ENCODE results near the gene TNFAIP1. TPM values are rescaled to one million over a fixed set of nuclear protein-coding genes. Genes with fewer than 3 reads are reported as not detected.

TNFAIP1 gene
- total RNA-seq, 1 experiment from 2014 or later, result 27.5 TPM

DNA sequence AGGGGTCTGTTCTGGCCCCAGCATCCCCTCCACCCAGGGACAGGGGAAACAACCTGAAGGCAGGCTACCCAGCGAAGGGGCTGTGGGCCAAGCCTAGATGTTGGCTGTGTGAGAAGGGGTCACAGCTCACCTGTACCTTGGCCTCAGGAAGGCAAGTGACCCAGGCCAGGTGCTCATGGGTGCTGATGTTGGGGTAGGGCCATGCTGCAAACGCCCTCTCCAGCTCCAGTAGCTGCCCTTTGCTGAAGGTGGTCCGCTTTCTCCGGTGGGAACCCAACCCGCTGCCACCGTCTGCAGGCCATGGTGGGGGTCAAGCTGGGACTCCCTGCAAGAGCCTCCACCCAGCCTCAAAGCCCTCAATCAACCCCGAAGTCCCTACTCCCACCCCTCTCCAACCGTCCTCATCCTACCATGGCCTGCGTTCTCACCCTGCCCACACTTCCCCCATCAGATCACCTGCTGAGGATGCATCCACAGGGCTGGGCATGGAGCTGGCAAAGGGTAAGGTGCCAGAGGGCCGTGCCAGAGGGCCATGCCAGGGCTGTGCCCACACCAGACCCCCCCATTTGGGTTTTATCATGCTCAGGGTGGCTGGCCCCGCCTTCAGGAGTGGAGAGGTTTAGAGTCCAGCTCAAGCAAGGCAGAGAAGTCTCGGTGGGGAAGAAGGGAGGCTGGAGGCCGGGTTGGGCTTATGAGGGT is 29.3 kb downstream of the TNFAIP1 start, which contains the start of gene SEBOX:
Gene SEBOX, minus strand, starts transcription at position 535 of the 699 bp plus-strand sequence. Its CDS starts 48 bp downstream, at position 487.
- H3K27ac ChIP-seq (ENCODE audit: low read length), result no peak within 1 kb of the TSS
- H3K4me1 ChIP-seq (ENCODE audit: insufficient read depth, low read length), result no peaks in the 10 kb centered on the region
- intact Hi-C loops (cut with micrococcal nuclease), result no loop called here
- no peaks in the 10 kb centered on the region for H3K79me2 ChIP-seq (ENCODE audit: low read length)
- H4K20me1 ChIP-seq (ENCODE audit: low read length), result no peaks in the 10 kb centered on the region
- no peak for TF ChIP-seq EZH2 (IDR thresholded peaks at IDR 0.05; ENCODE audit: low read length, unreplicated experiment)
- no peak within 1 kb of the TSS for H3K4me3 ChIP-seq (ENCODE audit: low read length)
- no peaks in the 10 kb centered on the region for H3K9me3 ChIP-seq (ENCODE audit: low read length)
- CTCF ChIA-PET, result no interaction called here
- H3K36me3 ChIP-seq (ENCODE audit: low read depth, low read length), result peaks cover 11% of the 10 kb centered on the region; the same call in 1 of the 2 replicates
- no peaks in the 10 kb centered on the region for H3K9me2 ChIP-seq (replicated peaks; ENCODE audit: low read length)
- no peak within 1 kb of the TSS for H3K9ac ChIP-seq (ENCODE audit: low read length)
- no peaks in the 10 kb centered on the region for H3F3A ChIP-seq (ENCODE audit: low read length, unreplicated experiment)
- H3K4me2 ChIP-seq (ENCODE audit: low read length), result no peak within 1 kb of the TSS
- DNase-seq (no peak), ATAC-seq (no peak)
- H3K27me3 ChIP-seq (ENCODE audit: low read length), result no peaks in the 10 kb centered on the region
- POLR2A ChIA-PET (ENCODE audit: unreplicated experiment), result no interaction called here
- no TSS peak for BruUV-seq (replicated peaks)
- H2AFZ ChIP-seq (ENCODE audit: low read length), result no peak within 1 kb of the TSS

DNA sequence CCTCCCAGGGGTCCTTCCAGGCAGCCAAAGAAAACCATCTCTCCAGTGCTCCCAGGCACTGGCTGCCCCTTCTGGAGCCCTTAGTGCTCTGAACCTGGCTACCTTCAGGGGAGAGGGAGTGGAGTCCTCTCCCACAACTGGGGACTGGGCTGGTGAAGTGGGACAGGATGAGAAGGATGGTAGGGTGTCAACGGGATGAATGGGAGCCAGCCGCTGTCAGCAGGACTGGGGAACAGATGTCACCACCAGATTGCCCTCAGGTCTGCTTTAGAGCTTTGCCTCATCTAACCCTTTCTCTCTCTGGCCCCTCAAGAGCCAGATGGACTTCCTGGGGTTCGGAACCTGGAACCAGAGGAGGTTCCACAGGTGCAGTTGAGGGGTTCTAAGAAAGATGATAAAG is 29.9 kb downstream of the TNFAIP1 start:
- Histone ChIP-seq H3K36me3 (ENCODE audit: low read depth, low read length) (peaks cover 5% of the 10 kb centered on the region; the same call in 1 of the 2 replicates), H3K79me2 (ENCODE audit: low read length) (no peaks in the 10 kb centered on the region), H2AFZ (ENCODE audit: low read length) (no peak overlapping the region), H3K4me1 (ENCODE audit: insufficient read depth, low read length) (no peaks in the 10 kb centered on the region), H3K27me3 (ENCODE audit: low read length) (no peaks in the 10 kb centered on the region), H3F3A (ENCODE audit: low read length, unreplicated experiment) (no peaks in the 10 kb centered on the region), H3K27ac (ENCODE audit: low read length) (no peak overlapping the region), H3K9ac (ENCODE audit: low read length) (no peak overlapping the region), H4K20me1 (ENCODE audit: low read length) (no peaks in the 10 kb centered on the region), H3K9me3 (ENCODE audit: low read length) (no peaks in the 10 kb centered on the region), H3K9me2 (replicated peaks; ENCODE audit: low read length) (no peaks in the 10 kb centered on the region), H3K4me2 (ENCODE audit: low read length) (no peak overlapping the region), H3K4me3 (ENCODE audit: low read length) (no peak overlapping the region)
- no peak for ATAC-seq
- no TSS peak for BruUV-seq (replicated peaks)
- ChIA-PET POLR2A (ENCODE audit: unreplicated experiment) (no interaction called here), CTCF (interaction anchor here (0.5 kb wide), 1 partner anchor 67 kb away, joined by 8 read pairs; no protein-coding TSS in a partner anchor)
- intact Hi-C loops (cut with micrococcal nuclease), result no loop called here
- no peak for DNase-seq
- TF ChIP-seq EZH2phosphoT487 (IDR thresholded peaks at IDR 0.05; ENCODE audit: borderline replicate concordance, low read length), result no peak
- TF ChIP-seq, protein P1, sequence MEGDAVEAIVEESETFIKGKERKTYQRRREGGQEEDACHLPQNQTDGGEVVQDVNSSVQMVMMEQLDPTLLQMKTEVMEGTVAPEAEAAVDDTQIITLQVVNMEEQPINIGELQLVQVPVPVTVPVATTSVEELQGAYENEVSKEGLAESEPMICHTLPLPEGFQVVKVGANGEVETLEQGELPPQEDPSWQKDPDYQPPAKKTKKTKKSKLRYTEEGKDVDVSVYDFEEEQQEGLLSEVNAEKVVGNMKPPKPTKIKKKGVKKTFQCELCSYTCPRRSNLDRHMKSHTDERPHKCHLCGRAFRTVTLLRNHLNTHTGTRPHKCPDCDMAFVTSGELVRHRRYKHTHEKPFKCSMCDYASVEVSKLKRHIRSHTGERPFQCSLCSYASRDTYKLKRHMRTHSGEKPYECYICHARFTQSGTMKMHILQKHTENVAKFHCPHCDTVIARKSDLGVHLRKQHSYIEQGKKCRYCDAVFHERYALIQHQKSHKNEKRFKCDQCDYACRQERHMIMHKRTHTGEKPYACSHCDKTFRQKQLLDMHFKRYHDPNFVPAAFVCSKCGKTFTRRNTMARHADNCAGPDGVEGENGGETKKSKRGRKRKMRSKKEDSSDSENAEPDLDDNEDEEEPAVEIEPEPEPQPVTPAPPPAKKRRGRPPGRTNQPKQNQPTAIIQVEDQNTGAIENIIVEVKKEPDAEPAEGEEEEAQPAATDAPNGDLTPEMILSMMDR (conservative IDR thresholded peaks at IDR 0.05; ENCODE audit: low read depth, low read length), result no peak
- no peak for TF ChIP-seq EZH2 (IDR thresholded peaks at IDR 0.05; ENCODE audit: low read length, unreplicated experiment)

- intact Hi-C loops (cut with micrococcal nuclease), result loop anchor here (2.0 kb wide), 1 partner anchor 50 kb away; no protein-coding TSS in a partner anchor
- no peaks in the 10 kb centered on the region for H3K27me3 ChIP-seq (ENCODE audit: low read length)
- H3K9me3 ChIP-seq (ENCODE audit: low read length), result no peaks in the 10 kb centered on the region
- BruUV-seq (replicated peaks), result no TSS peak
- no peaks in the 10 kb centered on the region for H3K79me2 ChIP-seq (ENCODE audit: low read length)
- DNase-seq (no peak), ATAC-seq (no peak)
- no peak overlapping the region for H3K9ac ChIP-seq (ENCODE audit: low read length)
- no peak overlapping the region for H3K27ac ChIP-seq (ENCODE audit: low read length)
- no peaks in the 10 kb centered on the region for H3K9me2 ChIP-seq (replicated peaks; ENCODE audit: low read length)
- CTCF ChIA-PET, result no interaction called here
- no peaks in the 10 kb centered on the region for H3F3A ChIP-seq (ENCODE audit: low read length, unreplicated experiment)
- no peak overlapping the region for H3K4me3 ChIP-seq (ENCODE audit: low read length)
- H2AFZ ChIP-seq (ENCODE audit: low read length), result no peak overlapping the region
- POLR2A ChIA-PET (ENCODE audit: unreplicated experiment), result no interaction called here
- H3K36me3 ChIP-seq (ENCODE audit: low read depth, low read length), result no peaks in the 10 kb centered on the region
- no peak overlapping the region for H3K4me2 ChIP-seq (ENCODE audit: low read length)
- H4K20me1 ChIP-seq (ENCODE audit: low read length), result no peaks in the 10 kb centered on the region
- no peaks in the 10 kb centered on the region for H3K4me1 ChIP-seq (ENCODE audit: insufficient read depth, low read length)
- TF ChIP-seq EZH2 (IDR thresholded peaks at IDR 0.05; ENCODE audit: low read length, unreplicated experiment) (no peak), EZH2phosphoT487 (IDR thresholded peaks at IDR 0.05; ENCODE audit: borderline replicate concordance, low read length) (no peak)
- TF ChIP-seq, protein P1 (conservative IDR thresholded peaks at IDR 0.05; ENCODE audit: low read depth, low read length), result no peak
Observed at GRCh38 chr17:28366605-28367004, 31.0 kb downstream of the TNFAIP1 start.

Measured in PC-3 (cell line).